GM19467 (cell line): ENCODE results near the gene CAPN12.

Source experiments
- ATAC-seq: cut with Tn5 transposase; IDR thresholded peaks from one replicate; pipeline ENCODE4 v1.9.1; 2021; ENCODE audit warnings: mild to moderate bottlenecking, moderate library complexity; ENCODE audit not compliant: unreplicated experiment

Gene CAPN12

DNA sequence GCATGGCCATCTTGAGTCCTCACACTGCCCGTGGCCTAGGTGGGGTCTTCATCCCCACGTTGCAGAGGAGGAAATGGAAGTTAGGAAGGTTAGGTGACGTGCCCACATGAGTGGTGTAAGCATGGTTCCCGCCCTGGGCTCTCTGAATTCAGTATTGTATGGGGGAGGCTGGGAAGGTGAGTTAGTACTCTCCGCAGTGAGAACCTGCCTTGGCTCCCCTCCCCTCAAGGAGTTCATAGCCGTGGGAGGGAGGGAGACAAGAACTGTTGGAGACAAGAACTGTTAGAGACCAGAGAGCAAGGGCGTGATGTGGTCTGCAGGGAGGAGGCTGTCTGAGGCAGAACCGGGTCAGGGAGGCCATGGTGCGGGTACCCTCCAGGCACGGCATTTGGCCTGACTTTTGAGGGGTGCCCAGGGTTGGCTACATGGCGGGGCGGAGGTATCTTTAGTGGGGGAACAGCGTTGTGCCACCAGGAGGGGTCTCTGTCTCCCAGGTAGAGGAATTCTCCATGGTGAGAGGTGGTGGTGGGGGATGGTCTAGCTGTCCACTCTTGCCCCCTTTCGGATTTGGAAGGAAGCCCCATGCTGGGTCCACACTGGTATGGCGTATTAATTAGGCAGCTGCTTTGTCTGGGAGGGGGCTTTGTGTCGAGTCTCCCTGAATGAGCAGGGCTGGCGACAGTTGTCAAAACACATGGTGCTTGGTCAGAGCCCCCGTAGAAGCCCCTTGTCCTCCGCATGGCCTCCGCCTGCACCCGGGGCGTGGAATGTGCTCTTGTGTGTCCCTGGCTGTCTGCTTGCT lies 45.8 kb downstream of the CAPN12 start:
- no peak for ATAC-seq

DNA sequence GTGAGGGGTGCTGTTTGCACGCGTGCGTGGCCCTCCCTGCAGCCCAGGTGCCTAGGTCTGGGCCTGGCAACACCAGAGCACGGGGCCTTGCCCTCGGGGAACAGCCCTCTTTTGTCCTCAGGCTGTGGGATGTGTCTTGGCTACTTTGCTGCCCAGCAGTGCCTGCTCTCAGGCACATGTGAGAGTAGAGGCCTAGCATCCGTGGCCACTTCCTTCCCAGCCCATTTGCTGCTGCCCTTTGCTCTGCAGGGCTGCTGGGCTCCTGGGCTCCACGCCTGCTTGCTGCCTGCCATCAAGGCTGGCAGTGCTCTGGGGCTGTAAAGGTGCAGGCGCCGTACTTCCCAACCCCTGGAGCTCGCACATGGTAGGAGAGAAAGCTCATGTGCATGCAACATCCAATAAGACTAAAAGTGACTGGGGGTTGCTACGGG lies 46.6 kb downstream of the CAPN12 start:
- no peak for ATAC-seq

DNA sequence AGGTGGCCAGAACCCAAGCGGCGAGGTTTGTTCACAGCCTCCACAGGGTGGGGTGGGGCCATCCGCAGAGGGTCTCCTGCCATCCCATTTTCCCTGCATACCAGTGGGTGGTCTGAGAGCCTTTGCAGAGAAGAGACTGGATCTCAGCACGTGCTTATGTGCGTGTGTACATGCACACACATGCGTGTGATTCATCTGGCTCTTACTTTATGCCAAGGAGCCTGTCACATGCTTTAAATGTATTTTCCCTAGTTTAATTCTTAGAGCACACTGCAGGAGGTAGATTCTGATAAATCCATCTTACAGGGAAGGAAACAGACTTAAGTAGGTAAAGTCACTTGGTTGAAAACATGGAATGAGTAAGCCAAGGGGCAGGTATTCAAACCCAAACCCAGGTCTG lies 47.1 kb downstream of the CAPN12 start:
- ATAC-seq: no peak

DNA sequence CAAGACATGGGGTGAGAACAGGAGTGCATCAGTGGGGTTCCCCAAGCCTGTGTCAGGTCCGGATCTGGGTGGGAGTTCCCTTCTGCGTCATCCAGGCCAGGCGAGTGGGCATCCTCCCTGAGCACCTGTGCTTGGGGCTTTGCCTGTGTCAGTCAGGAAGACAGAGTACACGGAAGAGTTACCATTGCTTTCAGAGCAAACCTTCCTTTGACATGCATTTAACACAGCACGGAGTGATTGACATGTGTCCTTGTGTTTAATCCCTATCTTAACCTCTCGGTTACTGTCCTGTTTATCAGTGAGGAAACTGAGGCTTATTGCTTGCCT lies 47.6 kb downstream of the CAPN12 start:
- ATAC-seq: no peak

DNA sequence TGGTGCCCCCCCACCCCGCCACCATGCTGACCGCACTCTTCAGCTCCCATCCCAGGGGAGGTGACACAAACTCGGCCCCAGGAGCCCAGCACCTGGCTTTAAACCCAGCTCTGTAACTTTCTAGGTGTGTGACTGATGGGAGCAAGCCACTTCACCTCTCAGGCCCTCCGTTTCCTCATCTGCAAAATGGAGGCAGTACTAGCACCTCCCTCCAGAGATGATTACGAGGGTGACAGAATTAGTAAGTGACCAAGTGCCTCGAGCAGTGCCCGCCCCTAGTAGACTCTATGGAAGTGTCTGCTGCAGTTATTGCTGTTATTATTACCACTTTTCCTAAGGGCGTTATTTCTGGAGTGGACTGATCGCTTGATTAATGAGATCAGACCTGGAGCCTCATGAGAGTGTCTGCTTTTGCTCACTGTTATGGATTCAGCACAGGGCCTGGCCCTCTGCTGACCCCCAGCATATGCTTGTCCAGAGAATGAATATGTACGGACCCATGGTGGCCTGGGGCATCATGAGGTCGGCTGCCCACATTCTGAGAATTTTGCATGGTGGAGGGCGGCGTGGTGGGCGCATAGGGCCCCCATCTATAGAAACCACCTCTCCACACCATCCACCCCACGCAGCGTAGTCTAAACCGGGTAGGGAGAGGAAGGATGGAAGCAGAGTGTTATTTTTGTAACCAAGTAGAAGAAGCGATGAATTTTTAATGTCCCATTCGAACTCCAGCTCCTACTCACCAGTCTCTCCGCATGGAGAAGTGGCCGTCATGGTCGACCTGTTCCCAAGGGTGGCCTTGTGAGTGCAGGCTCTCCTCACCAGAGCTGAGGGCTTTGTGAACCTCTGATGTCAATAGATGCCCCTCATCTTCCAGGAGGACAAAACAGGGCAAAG lies 48.2 kb downstream of the CAPN12 start:
- no peak for ATAC-seq

DNA sequence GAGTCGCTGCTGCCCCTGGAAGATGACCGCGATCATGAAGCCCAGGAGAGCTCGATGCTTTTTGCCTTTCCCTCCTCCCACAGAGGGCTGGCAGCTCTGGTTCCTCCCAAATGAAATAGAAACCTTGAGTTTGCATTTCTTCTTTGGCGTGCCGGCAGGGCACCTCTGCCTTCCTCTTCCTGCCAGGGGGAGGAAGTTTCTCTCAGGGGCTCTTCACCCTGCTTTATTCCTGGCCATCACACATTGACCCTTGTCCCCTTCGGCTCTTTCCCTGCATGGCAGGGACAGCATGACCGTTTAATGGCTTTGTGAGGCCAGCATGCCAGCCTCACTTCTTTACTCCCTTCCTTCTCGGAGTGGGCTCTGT lies 49.0 kb downstream of the CAPN12 start:
- no peak for ATAC-seq

DNA sequence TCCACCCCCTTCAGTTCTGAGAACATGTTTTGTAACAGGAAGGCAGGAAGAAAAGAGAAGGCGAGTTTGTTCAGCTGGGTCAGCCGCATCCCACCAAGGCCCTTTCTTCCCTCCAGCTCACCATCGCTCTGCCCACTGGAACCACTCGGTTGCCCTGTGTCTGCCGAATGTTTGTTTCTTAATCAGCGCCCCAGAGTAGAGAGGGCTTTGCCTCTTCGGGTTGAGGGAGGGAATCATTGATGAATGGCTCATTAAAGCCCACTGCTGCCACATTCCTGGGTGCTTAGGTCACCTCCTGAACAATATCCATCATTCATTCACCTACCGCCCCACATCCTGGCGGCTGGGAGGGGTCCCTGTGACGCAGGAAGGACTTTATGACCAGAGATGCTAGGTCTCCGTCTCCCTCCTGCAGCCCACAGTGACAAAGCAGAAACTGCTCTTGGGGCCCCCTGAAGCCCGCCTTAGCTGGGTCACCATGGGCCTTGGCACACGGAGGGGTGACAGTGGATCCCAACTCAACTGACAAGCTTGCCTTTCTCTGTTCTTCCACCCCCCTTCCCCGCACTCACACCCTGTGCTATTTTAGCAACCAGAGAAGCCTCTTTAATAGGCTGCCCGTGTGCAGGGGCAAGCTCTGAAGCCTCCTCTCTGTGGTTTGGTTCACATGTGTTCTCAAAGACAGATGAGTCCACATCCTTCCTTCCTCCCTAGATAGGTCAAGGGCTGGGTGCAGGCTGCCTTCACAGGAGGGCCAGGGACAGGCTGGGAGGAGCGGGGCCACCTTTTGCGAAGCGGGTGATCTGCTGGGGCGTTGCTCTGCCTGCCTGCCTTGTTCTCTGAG lies 50.7 kb downstream of the CAPN12 start:
- no peak for ATAC-seq

DNA sequence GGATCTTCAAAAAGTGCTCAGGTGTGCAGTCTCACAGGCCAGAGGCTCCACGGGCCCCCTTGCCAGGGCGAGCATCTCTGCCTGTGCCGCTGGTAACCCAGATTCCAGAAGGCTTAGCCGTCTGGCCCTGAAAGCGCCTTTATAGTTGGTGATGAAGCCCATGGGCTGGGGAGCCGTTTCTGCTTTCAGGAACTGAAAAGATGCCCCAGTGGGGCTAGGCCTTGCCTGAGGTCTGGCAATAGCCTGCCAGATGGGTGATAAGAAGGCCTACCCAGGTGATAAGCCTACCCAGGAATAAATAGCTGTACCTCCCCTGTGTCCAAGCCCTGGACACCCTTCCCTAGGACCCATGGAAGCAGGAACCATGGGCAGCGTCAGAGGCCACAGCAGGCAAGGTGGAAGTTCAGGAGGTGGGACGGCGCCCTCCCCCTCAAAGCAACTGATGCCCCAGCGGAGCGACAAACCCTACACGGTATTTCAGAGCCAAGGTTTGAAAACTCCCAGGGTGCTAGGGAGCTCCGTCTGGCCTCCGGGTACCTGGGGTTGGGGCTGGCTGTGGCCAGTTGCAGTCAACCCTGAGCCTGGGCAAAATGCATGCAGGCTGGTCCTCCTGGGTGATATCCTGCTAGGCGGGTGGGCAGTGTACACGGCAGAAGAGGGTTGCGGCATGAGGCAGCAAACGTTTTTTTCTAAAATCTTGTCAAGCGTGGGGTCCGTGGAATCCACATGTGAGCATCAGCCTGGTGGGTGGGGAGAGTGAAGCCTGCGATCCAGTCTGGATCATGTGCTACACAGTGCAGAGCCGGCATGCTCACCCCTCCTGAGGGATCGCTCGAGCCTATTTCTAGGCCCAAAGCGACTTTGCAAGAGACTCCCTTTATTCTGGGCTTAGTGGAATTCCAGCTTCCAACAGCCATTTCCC lies 51.6 kb downstream of the CAPN12 start:
- ATAC-seq: no peak

DNA sequence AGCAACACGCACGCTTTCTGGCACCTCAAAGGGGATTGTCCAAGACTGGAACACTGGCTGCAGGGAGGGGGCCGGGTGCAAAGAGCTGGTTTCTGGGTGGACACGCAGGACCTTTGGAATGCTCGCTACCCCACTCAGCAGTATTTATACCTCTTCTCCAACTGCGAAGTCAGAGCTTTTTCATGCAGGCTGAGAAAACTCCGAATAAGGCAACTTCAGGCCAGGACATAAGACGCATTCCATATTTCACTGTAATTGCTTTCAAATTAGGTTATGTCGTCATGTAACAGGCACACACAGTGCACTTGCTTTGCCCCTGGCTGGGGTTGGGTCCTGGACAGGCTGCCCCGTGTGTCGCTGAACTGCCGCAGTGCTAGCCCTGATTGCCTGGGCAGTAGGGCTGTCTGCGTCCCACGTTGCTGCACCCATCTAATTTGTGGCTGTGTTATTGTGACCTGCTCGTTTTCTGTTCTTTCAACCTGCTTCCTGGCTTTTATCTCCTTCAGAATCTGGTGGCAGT lies 52.3 kb downstream of the CAPN12 start:
- ATAC-seq: no peak

DNA sequence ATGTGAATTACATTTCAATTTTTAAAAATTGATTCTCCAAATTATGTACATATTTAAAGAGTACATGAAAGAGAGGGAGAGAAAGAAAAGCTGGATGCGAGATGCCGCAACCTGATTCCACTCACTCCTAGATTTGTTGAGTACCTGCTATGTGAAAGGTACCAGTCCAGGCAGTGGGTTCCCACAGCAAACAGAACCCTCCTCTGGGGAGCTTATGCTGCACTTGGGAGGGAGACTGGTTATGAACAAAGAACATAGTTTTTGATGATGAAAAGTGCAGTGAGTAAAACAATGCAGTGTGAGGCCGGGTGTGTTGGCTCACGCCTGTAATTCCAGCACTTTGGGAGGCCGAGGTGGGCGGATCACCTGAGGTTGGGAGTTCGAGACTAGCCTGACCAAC lies 53.4 kb downstream of the CAPN12 start:
- ATAC-seq: no peak

DNA sequence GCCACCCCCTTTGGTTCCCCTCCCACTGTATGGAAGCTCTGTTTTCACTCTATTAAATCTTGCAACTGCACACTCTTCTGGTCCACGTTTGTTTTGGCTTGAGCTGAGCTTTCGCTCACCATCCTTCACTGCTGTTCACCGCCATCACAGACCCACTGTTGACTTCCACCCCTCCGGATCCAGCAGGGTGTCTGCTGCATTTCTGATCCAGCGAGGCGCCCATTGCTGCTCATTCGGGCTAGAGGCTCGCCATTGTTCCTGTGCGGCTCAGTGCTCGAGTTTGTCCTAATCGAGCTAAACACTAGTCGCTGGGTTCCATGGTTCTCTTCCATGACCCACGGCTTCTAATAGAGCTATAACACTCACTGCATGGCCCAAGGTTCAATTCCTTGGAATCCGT lies 54.1 kb downstream of the CAPN12 start:
- no peak for ATAC-seq

DNA sequence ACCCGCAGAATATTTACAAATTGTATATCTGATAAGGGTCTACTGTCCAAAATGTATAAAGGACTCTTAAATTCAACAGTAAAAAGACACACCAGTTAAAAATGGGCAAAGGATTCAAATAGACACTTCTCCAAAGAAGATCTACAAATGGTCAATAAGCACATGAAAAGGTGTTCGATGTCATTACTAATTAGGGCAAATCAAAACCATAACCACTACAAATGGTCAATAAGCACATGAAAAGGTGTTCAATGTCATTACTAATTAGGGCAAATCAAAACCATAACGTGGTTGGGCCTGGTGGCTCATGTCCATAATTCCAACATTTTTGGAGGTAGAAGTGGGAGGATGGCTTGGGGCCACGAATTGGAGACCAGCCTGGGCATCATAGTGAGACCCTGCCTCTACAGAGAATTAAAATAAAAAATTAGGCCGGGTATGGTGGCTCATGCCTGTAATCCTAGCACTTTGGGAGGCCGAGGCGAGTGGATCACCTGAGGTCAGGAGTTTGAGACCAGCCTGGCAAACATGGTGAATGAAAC lies 56.4 kb downstream of the CAPN12 start:
- ATAC-seq: no peak

DNA sequence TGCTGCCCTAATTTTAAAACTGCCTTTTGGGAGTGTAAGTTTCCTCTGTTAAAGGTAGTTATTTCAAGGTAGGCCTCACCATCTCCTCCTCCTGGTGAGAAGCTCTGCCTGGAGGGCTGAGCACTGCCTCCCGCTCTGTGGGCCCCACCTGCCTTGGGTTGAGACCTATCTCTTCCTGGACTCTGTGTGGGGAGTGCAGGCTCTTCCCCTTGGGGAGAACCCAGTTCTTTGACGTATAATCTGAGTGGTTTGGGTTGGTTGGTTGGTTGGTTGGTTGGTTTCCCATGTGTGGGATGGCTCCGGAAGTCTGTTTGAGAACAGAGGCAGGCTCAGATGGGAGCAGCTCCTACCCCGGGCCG lies 57.8 kb downstream of the CAPN12 start:
- no peak for ATAC-seq

DNA sequence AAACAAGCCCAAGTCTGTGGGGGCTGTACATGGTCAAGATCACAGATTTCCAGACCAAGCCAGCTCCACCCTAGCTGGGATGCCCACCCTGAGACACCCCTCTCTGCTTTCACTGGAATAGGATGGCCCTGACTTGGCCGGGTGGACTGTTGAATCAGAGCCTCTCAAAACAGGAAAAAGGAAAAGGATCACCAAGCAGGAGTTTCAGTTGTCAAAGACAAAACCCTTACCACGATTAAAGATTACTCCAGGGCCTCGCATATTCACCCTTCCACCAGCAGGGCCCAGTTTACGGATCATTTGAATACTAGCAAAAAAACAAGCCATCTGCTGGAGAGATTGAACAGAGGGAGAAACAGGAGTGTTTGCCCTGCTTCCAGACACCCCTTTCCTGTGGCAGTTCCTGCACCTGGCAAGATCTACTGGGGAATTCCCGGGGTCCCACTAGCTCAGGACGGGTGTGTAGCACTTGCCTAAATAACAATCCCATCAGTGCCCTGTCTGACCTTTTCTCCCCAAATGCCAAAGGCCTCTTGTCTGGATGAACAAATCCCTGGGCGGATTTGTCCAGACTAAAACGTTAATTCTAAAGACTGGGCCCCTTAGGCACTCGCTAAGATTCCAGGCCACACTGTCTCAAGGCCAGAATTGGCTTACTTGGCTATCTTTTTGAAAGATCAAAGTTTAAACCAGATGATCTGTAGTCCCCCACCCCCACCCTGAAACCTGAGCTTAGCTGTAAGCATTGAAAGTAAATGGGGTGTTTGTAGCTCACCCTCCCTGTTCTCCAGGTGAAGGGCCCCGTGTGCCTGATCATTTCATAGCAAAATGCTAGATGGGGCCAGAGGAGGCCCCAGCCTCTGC lies 58.4 kb downstream of the CAPN12 start:
- no peak for ATAC-seq

DNA sequence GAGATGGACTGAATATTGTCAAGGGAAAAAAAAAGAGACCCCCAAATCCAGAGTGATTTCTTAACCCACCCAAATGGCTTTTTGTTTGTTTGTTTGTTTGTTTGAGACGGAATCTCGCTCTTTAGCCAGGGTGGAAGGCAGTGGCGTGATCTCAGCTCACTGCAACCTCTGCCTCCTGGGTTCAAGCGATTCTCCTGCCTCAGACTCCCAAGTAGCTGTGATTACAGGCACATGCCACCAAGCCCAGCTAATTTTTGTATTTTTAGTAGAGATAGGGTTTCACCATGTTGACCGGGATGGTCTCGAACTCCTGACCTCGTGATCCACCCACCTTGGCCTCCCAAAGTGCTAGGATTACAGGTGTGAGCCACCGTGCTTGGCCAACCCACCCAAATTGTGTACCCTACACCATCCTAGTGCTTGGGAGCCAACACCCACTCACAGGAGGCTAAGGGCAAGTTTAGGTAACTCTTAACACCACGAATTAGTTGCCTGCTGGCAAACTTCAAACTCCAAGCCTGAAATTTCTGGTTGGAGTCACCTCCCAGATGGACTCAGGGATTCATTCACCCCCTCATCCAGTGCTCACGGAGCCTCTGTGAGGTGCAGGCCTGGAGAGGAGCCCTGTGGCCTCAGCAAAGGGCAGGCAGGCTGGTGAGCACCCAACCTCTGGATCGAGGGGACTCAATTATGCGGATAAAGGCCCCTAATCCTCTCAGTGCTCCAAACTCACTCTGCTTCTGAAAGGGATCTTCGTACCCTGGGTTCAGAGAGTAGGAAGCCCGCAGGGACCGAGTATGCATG lies 59.2 kb downstream of the CAPN12 start:
- no peak for ATAC-seq

DNA sequence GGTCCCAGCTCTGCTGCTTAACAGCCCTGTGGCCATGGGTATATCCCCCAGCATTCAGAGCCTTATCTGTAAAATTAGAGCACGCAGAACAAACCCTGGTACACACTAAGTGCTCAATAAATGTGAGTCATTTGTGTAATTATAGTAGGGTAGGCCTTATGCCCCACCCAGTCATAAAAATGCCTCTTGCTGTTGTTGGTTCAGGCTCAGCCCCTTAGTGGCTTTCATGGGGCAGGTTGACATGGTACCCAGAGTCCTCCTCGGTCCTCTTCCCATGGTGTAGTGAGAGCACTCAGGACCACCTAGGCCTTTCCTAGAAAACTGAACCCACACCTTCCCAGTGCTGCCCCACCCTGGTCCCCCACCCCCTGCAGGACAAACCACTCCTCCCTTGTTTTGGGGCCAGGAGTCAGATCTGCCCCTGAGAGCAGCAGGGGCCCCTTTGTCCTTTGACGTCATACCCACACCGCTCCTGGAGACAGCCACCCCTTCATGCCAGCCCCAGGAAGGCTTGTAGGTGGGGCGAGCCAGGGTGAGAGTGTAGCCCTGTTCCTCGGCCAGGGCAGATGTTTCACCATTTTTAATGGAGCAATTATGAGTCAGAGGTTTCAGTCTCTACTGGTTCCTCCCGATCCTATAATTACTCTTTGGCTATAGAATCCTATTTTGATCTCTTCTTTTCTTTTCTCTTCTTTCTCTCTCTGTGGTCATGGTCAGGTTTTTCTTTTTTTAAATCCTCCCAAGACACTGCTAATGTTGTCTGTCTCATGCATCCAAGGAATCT lies 60.0 kb downstream of the CAPN12 start:
- ATAC-seq: no peak

DNA sequence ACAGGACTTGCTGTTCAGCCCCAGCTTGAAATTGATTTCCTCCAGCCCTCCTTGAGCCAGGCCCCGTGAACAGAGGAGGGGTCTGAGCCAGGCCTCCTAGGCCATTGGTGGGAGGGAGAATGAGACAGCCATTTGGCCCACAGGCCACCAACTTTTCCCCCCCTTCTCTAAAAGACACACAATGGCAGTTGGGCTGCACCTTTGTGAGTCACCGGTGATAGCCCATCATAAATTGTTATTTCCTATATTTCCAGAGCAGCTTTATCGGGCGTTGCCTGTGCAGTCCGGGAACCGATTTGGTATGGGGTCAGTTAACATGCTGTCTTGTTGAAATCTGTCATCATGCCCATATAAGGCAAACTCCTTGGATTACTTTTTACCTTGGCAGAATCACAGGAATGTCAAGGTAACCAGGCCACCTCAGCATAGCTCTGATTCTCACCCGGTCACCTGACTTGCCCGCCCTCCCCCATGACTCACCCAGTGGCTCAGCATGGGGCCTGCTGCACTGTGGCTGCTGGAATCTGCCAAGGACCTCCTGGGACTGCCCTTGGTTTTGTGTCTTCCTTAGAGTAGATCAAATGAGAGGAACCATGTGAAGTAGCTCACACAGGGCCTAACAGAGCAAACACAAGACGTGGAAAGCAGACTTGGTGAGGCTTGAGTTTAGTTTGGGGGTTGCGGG lies 60.7 kb downstream of the CAPN12 start:
- ATAC-seq: no peak
